Stimulated activated CD4-positive, alpha-beta T cell treated with anti-CD3 and anti-CD28 coated beads, Interleukin-1b, Interleukin-23, amount 100 ng/mL, for 48 hours (primary cell): ENCODE measurements around the gene TRIML2.

Experiments
- DNase-seq: peaks from one replicate; pipeline ENCODE4 v3.0.0-alpha.2; 2020

Gene TRIML2

GRCh38 chr4:188109157-188109755 lies at the start of gene TRIML2:
TRIML2 (minus strand) TSS chr4:188109603; CDS start chr4:188105368, 4,235 bp downstream.
- DNase-seq: no peak

- DNase-seq: no peak
Observed at GRCh38 chr4:188158336-188158735, 48.9 kb upstream of the TRIML2 start.

GRCh38 chr4:188154668-188155405 lies 45.4 kb upstream of the TRIML2 start:
- DNase-seq: no peak

GRCh38 chr4:188147776-188148175 lies 38.4 kb upstream of the TRIML2 start:
- no peak for DNase-seq

GRCh38 chr4:188147176-188147575 lies 37.8 kb upstream of the TRIML2 start:
- DNase-seq: no peak

- no peak for DNase-seq
Observed at GRCh38 chr4:188146618-188147017, 37.2 kb upstream of the TRIML2 start.

GRCh38 chr4:188145601-188146000 lies 36.2 kb upstream of the TRIML2 start:
- DNase-seq: no peak

- DNase-seq: no peak
Observed at GRCh38 chr4:188143731-188144130, 34.3 kb upstream of the TRIML2 start.

- DNase-seq: no peak
Observed at GRCh38 chr4:188139671-188140070, 30.3 kb upstream of the TRIML2 start.

GRCh38 chr4:188139141-188139540 lies 29.7 kb upstream of the TRIML2 start, which contains the start of gene TRIML1:
TRIML1 (plus strand) TSS chr4:188139441; CDS start chr4:188139559, 118 bp downstream.
- DNase-seq: no peak

GRCh38 chr4:188138227-188138626 lies 28.8 kb upstream of the TRIML2 start:
- no peak for DNase-seq

GRCh38 chr4:188132232-188132631 lies 22.8 kb upstream of the TRIML2 start:
- no peak for DNase-seq

GRCh38 chr4:188130355-188130754 lies 21.0 kb upstream of the TRIML2 start:
- DNase-seq: no peak

- no peak for DNase-seq
Observed at GRCh38 chr4:188127214-188127874, 17.9 kb upstream of the TRIML2 start.

GRCh38 chr4:188121530-188121929 lies 12.1 kb upstream of the TRIML2 start:
- DNase-seq: no peak

- no peak for DNase-seq
Observed at GRCh38 chr4:188117631-188118324, 8.4 kb upstream of the TRIML2 start.

- DNase-seq: no peak
Observed at GRCh38 chr4:188113156-188113555, 3.8 kb upstream of the TRIML2 start.

- DNase-seq: no peak
Observed at GRCh38 chr4:188111955-188112354, 2.6 kb upstream of the TRIML2 start.

GRCh38 chr4:188110741-188111471 lies 1.5 kb upstream of the TRIML2 start:
- no peak for DNase-seq

GRCh38 chr4:188110036-188110435 lies 633 bp upstream of the TRIML2 start:
- DNase-seq: no peak

GRCh38 chr4:188107931-188108843 lies 1.2 kb downstream of the TRIML2 start:
- no peak for DNase-seq

- DNase-seq: no peak
Observed at GRCh38 chr4:188106454-188106853, 2.9 kb downstream of the TRIML2 start.
